Upper lobe of left lung (tissue), 6 donors: ENCODE data around the gene C4orf33. TPM values are rescaled to one million over a fixed set of nuclear protein-coding genes. Genes with fewer than 3 reads are reported as not detected.

Experiments used
- ATAC-seq, 2 donors: fragments of 200-7000 bp; cut with Tn5 transposase; one replicate each; pipeline ENCODE4 v1.9.1; 2022; ENCODE audit warnings: mild to moderate bottlenecking in 2 of 2, moderate library complexity in 2 of 2; ENCODE audit not compliant: low FRiP score in 2 of 2
- DNase-seq, 2 donors: peaks; one replicate each; pipeline ENCODE4 v3.0.0-alpha.2; 2019 to 2020
- H3K27ac ChIP-seq, 4 donors: fragments of 200-600 bp; sonication (generic); one replicate each; pipeline ENCODE4 v1.5.1; 2016 to 2019
- H3K27me3 ChIP-seq, 4 donors: fragments of 200-600 bp; sonication (generic); one replicate each; pipeline ENCODE4 v1.5.1; 2017 to 2019
- H3K36me3 ChIP-seq, 4 donors: fragments of 200-600 bp; sonication (generic); one replicate each; pipeline ENCODE4 v1.5.1; 2016 to 2019
- H3K4me1 ChIP-seq, 4 donors: fragments of 200-600 bp; sonication (generic); one replicate each; pipeline ENCODE4 v1.5.1; 2018 to 2019
- H3K4me3 ChIP-seq, 4 donors: fragments of 200-600 bp; sonication (generic); one replicate each; pipeline ENCODE4 v1.5.1; 2017 to 2019; ENCODE audit warnings: mild to moderate bottlenecking in 2 of 4, moderate library complexity in 1 of 4
- H3K9me3 ChIP-seq, 4 donors: fragments of 200-600 bp; sonication (generic); one replicate each; pipeline ENCODE4 v1.5.1; 2018 to 2019
- CTCF ChIP-seq, 6 experiments: fragments of 450-650 bp in 4 of 6; fragments of 200-600 bp in 2 of 6; sonication (generic) in 2 of 6; IDR thresholded peaks; one replicate each; pipeline ENCODE4 v1.5.1; 2016 to 2019; ENCODE audit warnings: antibody characterized with exemption in 6 of 6
- EP300 ChIP-seq, 4 donors: sonication (generic); formaldehyde crosslinking; IDR thresholded peaks; one replicate each; pipeline ENCODE4 v1.5.1; 2017; ENCODE audit warnings: antibody characterized with exemption in 4 of 4, control low read depth in 2 of 4
- POLR2A ChIP-seq, 4 donors: fragments of 450-650 bp; IDR thresholded peaks; one replicate each; pipeline ENCODE4 v1.5.1; 2016 to 2017; ENCODE audit warnings: antibody characterized with exemption in 4 of 4, mild to moderate bottlenecking in 2 of 4
- POLR2AphosphoS5 ChIP-seq, 2 donors: sonication (generic); formaldehyde crosslinking; IDR thresholded peaks; one replicate each; pipeline ENCODE4 v1.5.1; 2017; ENCODE audit warnings: antibody characterized with exemption in 2 of 2
- WGBS, 2 donors: methylation state at CpG; one replicate each; pipeline ENCODE4 v1.1.5; 2017 to 2018; 5-methylcytosine and 5-hydroxymethylcytosine counted together
- total RNA-seq, 6 donors: library from RNA; depleted of rRNA in 4 of 6; stranded (reverse); fragments of >200 nt in 4 of 6; gene quantifications; one replicate each; pipeline versions ENCODE4 v1.1.0 to v1.2.1, GENCODE V29; 2016 to 2021
- donor health status: DM: no; HTN: no; CAD: no; lungs with moderate emphysema.
- donor health status: DM: no; HTN: yes; CAD: no; lungs with severe emphysema.

C4orf33 gene
- total RNA-seq, 6 donors from 2014 or later, result 5.0 to 16.9 (median 10.9) TPM

DNA sequence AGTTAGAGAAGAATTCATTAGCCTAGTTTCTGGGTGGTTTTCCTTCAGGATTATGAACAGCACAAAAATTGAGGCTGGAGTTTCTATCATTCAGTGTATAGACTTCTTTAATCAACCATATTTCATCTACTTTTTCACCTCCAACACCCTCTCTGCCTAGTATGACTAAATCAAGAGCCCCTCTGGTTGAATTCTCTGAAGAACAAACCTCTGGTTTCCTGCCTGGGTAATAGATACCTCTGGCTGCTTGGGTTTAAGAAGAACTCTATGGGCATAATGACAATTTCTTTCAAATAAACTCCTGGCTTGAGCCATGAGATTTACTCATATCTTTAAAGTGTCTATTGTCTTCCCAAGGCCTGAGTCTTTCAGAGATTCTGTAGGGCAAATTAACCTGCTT, 66.5 kb downstream of the C4orf33 start:
- DNase-seq, result no peak
- no peak overlapping the region for H3K27ac ChIP-seq
- ATAC-seq, result no peak
- H3K9me3 ChIP-seq, result no peaks in the 10 kb centered on the region
- H3K4me1 ChIP-seq, result no peaks in the 10 kb centered on the region
- H3K36me3 ChIP-seq, result no peaks in the 10 kb centered on the region
- TF ChIP-seq CTCF (IDR thresholded peaks at IDR 0.05), result no peak
- no peak for TF ChIP-seq EP300 (IDR thresholded peaks at IDR 0.05)
- TF ChIP-seq POLR2A (IDR thresholded peaks at IDR 0.05), result no peak
- no peak for TF ChIP-seq POLR2AphosphoS5 (IDR thresholded peaks at IDR 0.05)
- H3K4me3 ChIP-seq, result no peak overlapping the region
- no peaks in the 10 kb centered on the region for H3K27me3 ChIP-seq

DNA sequence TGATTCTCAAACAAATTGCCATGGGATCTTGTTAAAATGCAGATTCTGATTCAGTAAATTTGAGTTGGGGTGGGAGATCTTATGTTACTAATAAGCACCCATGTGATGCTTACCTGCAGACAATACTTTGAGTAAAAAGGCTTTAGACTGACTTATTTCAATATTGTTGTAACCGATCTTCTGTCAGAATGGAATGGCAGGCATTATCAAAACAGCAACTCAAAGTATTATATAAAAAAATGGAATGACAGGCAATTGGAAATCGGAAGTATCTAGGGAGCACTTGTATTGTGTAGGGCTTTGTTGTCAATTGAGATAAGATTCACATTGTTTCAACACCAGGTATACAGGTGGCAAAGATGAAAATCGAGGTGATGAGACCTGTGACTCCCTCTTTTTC, 67.5 kb downstream of the C4orf33 start:
- H3K4me3 ChIP-seq, result no peak overlapping the region
- no peaks in the 10 kb centered on the region for H3K36me3 ChIP-seq
- ATAC-seq (no peak), DNase-seq (no peak)
- TF ChIP-seq EP300 (IDR thresholded peaks at IDR 0.05), result no peak
- TF ChIP-seq POLR2A (IDR thresholded peaks at IDR 0.05), result no peak
- TF ChIP-seq POLR2AphosphoS5 (IDR thresholded peaks at IDR 0.05), result no peak
- no peak for TF ChIP-seq CTCF (IDR thresholded peaks at IDR 0.05)
- no peak overlapping the region for H3K27ac ChIP-seq
- no peaks in the 10 kb centered on the region for H3K9me3 ChIP-seq
- no peaks in the 10 kb centered on the region for H3K27me3 ChIP-seq
- H3K4me1 ChIP-seq, result no peaks in the 10 kb centered on the region
- WGBS, 2 donors, result 72 to 81% methylated on average over 3 of the region's 3 CpGs

DNA sequence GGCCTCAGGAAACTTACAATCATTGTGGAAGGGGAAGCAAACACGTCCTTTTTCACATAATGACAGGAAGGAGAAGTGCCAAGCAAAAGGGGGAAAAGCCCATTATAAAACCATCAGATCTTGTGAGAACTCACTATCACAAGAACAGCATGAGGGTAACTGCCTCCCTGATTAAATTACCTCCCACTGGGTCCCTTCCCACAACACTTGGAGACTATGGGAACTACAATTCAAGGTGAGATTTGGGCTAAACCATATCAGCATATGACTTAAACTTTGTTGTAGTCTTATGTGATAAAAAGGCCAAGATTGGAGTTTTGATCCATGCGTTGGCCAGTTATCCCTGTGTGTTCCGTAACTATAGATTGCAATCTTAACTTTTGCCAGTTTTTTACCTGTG, 68.3 kb downstream of the C4orf33 start:
- 63 to 73% methylated on average over 3 of the region's 3 CpGs for whole genome bisulfite sequencing, 2 donors
- DNase-seq (no peak), ATAC-seq (no peak)
- TF ChIP-seq CTCF (IDR thresholded peaks at IDR 0.05) (no peak), POLR2A (IDR thresholded peaks at IDR 0.05) (no peak), POLR2AphosphoS5 (IDR thresholded peaks at IDR 0.05) (no peak), EP300 (IDR thresholded peaks at IDR 0.05) (no peak)
- Histone ChIP-seq H3K27ac (no peak overlapping the region), H3K9me3 (no peaks in the 10 kb centered on the region), H3K4me3 (no peak overlapping the region), H3K4me1 (no peaks in the 10 kb centered on the region), H3K27me3 (no peaks in the 10 kb centered on the region), H3K36me3 (no peaks in the 10 kb centered on the region)

Other genes starting within 250 kb of the C4orf33 start
- 10 to 100 TPM in 5 of 6 donors, 1 to 10 TPM in 1; 7.9 to 27.2 (median 14.2) TPM for gene SCLT1, start 2.6 kb upstream of the C4orf33 start, total RNA-seq